Embryonic facial prominence (tissue), 1 donor: ENCODE results near the gene CDC14A.
A peak's percentile ranks its signal among the peaks of the same experiment; 100 is the strongest.
"Not testable (repeated sequence)": the region's sequence is repeated elsewhere in the genome, so short reads cannot be mapped to it uniquely, and the experiment has no call there.

Experiments used
- DNase-seq: peaks from one replicate; pipeline ENCODE4 v3.0.0-alpha.2; 2016; ENCODE audit errors: extremely low spot score

Gene CDC14A, protein sequence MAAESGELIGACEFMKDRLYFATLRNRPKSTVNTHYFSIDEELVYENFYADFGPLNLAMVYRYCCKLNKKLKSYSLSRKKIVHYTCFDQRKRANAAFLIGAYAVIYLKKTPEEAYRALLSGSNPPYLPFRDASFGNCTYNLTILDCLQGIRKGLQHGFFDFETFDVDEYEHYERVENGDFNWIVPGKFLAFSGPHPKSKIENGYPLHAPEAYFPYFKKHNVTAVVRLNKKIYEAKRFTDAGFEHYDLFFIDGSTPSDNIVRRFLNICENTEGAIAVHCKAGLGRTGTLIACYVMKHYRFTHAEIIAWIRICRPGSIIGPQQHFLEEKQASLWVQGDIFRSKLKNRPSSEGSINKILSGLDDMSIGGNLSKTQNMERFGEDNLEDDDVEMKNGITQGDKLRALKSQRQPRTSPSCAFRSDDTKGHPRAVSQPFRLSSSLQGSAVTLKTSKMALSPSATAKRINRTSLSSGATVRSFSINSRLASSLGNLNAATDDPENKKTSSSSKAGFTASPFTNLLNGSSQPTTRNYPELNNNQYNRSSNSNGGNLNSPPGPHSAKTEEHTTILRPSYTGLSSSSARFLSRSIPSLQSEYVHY

DNA sequence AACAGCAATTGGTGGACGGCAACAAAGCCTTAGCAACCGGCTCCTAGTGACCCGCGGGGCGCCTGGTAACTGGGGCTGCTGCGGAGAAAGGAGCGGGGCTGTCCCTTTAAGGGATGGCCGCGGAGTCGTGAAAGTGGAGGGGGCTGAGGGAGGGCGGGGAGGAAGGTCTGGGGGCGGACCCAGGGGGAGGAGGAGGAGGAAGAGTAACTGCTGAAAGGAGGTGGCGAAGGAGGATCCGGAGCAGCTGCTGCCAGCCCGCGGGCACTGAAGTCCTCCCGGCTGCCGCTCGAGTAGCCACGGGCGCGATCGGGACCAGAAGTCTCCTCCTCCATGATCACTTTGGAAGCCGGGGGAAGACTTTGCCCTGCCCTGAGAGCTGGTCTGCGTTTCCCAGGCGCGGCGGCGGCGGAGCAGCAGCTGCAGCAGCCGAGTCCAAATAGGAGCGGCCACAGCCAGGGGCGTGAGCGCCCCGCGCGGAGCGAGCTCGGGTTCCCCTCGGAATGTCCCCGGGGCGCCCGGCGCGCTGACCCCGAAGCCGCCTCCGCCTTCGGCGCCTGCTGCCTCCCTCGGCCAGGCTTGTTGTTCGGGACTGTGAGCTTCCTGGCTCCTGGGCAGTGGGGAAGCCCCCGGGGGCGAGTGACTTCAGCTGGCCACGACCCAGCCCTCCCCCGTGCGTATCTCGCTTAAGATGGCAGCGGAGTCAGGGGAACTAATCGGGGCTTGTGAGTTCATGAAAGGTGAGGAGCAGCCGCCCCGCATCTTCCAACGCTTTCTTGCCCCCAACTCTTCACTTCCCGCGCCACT, at the start of gene CDC14A:
CDC14A (plus strand) TSS at position 240 of the 804 bp plus-strand sequence; CDS start at position 689, 449 bp downstream.
- peak; percentile 96 for DNase-seq

DNA sequence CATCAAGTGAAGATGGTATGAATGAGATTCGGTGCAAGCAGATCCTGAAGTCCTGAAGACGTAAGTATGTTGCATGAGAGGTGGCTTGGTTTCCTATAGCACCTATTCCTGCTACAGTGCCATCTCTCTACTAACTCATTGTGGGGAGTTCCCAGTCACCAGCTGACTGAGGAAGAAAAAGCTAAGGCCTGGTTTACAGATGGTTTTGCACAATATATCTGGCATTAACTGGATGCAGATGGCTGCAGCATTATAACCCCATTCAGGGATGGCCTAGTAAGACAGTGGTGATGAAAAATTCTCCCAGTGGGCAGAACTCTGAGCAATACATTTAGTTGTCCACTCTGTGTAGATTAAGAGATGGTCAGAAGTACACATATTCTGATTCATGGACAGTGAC, 49.6 kb upstream of the CDC14A start:
- DNase-seq, result no peak

DNA sequence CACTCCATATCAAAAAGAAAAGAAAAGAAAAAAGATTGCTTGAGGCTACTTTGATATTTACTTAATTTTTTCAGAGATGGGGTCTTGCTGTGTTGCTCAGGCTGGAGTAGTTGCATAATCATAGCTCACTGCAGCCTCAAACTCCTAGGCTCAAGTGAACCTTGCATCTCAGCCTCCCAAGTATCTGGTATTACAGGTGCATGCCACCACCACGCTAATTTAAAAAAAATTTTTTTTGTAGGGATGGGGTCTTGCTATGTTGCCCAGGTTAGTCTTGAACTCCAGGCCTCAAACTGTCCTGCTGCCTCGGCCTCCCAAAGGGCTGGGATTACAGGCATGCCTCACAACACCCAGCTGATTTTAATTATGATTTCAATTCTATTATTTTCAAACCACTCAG, 48.1 kb upstream of the CDC14A start:
- DNase-seq, result no peak

DNA sequence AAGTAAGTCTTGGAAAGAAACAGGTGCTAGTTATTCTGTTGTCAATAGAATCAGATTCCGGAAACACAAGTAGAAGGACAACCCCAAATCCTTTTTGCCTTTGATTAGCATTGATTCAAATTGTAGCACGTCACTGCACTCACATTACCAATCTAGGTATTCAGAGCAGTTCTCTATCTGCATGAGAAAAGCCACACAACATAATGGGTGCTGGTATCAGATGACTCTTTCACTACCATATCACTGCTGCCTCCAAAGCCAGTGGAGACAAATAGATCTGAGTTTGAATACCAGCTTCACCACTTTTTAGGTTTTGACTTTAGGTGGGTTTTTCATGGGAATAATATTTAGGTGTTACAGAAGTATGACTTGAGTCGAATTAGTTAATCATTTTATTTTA, 47.4 kb upstream of the CDC14A start:
- DNase-seq, result no peak

DNA sequence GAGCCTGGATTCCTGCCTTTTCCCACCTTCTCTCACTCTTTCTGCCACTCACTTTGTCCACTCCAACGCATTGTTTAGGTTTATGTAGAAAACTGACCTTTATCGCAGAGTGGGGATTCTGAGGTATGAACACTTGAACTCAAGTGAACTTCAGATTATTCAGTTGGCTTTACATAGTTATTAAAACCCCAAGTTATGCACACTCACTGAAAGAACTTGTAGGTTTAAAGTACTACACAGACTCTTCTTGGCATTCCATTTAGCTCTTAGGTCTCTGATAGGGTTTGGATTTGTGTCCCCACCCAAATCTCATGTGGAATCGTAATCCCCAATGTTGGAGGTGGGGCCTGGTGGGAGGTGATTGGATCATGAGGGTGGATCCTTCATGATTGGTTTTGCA, 46.4 kb upstream of the CDC14A start:
- no peak for DNase-seq

DNA sequence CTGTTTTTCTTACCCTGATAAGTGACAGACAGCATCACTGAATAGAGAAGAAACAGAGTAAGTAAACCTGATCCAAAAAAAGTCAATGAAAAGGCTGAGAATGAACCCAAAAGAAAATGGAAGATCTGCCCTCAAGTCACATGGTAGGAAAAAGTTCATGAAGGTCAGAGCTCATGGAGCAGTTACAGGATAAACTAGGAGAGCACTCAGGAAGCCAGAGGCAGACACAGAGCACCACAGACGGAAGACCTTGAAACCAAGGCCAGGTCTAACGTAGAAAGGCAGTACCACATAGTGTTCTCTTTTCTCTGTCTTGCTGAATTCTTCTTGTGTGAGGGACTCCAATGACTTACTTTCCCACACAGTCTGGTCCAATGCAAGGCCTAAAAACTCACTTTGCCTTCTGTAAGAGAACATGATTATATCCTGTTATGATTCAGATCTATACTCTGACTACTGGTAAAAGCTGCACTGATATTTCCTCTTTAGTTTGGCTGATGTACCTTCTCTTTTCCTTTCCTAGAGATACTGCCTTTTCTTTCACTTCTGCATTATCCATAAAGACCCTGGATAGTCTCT, 45.5 kb upstream of the CDC14A start:
- no peak for DNase-seq

DNA sequence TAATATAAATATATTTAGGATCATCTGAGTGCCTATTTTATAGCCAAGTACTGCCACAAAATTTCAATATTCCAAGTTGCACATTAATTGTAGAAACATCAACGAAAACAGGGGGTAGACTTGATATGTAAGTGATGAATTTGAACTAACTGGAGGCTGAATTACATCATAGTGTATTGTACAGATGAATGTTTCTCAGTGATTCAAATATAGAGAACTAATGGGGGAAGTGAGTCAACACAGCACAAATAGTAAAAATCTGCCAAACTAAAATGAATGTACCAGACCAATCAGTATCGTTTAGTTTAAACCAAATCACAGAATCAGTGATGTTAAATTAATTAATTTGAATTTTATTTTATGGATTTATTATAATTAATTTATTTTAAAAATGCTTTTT, 43.5 kb upstream of the CDC14A start:
- no peak for DNase-seq

DNA sequence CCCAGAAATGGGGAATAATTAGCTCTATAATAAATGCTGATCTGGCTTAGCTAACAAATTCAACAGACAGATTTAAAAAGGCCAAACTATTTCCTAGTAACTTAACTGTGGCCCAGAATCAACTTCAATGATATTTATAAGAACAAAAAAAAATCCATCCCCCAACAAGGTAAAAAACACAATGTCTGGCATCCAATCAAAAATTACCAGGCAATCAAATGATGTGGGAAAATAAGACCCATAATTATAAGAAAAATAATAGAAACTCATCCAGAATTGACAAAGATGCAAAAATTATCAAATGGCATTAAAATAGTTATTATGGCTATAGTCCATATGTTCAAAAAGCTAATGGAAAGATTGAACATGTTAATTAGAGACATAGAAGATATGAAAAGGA, 42.4 kb upstream of the CDC14A start:
- no peak for DNase-seq

DNA sequence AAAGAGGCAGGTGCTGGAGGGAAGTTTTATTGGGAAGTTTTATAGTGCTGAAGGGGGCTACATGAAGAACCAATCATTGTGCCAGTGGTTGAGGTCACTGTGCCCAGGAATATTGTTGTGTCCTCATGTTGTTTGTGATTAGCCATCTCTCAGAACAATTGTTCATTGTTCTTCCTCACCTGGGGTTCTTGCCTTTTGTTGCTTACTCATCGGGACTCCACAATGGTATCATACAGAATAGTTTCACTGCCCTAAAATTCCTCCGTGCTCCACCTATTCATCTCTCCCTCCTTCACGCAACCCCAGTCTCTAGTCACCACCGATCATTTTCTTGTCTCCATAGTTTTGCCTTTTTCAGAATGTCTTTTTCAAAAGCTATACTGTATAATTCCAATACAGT, 38.9 kb upstream of the CDC14A start:
- DNase-seq, result no peak

DNA sequence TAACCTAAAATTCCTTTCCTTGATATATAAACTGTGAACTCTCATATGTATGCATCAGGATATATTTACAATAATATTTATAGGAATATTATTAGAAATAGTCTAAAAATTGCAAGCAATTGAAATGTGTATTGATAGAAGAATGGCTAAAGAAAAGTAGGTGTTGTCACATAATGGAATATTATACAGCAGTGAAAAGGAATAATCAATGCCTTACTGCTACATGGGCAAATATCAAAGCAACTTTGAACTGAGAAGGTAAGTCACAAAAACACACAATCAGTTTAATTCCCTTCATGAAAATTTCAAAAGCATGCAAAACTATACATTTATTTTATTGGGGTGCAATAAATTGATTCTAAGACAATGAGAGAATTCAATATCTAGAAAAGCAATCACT, 35.7 kb upstream of the CDC14A start:
- no peak for DNase-seq

DNA sequence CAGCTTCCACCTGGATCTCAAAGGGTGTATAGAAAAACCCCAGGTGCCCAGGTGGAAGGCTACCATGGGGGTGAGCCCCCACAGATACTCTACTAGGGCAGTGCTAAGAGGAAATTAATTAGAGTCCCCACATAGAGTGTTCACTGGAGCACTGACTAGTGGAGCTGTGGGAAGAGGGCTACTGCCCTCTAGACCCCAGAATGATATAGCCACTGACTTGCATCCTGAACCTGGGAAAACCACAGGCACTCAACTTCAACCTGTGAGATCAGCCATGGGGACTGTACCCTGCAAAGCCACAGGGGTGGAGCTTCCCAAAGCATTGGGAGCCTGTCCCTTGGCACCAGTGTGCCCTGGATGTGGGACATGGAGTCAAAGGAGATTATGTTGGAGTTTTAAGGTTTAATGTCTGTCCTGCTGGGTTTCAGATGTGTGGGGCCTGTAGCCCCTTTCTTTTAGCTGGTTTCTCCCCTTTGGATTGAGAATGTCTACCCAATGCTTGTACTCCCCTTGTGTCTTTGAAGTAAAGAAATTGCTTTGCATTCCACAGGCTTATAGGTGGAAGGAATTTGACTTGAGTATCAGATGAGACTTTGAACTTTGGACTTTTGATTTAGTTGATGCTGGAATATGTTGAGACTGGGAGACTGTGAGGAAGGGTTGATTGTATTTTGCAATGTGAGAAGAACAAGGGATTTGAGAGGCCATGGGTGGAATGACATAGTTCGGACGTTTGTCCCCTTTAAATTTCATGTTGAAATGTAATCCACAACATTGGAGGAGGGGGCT, 31.8 kb upstream of the CDC14A start:
- DNase-seq, result no peak

DNA sequence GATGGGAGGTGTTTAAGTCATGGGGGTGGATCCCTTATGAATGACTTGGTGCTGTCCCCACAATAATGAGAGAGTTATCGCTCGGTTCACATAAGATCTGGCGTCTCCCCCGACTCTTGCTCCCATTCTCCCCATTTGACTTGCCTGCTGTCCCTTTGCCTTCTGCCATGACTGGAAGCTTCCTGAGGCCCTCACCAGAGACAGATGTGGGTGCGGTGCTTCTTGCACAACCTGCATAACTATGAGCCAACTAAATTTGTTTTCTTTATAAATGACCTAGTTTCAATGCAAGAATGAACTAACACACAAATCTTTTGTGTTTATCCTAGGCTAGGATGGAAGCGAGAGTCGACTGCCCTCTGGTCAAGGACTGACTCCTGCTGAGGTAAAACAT, 31.2 kb upstream of the CDC14A start:
- DNase-seq, result no peak

DNA sequence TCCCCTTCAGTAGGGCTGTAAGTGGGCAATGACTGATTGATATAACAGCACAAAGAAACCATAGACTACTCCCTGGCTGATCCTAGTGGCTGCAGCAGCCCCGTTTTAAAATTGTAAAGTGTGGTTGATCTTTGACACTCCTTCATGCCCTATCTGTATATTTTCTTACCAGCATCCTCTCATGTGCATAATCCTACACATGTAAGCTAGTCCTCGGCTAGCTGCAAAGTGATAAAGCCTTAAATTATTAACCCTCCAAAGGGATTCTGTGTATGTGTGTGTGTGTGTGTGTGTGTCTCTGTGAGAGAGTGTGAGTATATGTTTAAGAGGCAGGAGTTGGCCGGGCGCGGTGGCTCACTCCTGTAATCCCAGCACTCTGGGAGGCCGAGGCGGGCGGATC, 30.8 kb upstream of the CDC14A start:
- no peak for DNase-seq

DNA sequence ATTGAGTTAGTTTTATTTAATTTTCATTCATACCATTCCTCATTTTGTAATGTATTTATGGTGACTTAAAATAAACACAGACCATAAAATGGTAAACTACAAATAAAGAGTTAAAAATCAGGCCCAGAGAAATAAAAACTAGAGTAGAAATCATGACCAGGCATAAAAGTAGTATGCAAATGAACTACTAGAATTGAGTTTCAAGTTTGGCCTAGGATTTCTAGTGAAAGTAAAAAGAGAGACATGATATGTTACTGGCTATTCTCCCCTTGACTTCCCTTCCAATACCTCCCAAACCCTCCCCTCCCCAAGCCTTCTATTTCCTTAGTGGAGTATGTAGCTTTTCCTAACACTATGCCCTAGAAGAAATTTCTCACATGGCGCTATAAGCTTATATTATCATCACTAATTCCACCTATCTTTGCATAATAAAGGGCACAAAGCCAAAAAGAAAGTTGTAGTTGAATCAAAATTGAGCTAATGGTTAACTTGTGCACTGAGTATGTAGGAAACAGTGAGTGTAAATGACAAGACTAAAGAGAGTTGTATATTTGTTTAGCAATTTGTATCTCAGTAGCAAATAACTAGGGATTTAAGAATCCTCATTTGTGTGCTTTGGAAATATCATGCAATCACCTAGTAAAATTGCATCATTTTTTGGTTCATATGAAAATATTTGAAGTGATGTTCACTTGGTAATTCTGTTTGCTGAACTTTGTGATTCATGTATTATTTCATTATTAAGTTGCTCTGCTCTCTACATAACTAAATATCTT, 29.7 kb upstream of the CDC14A start:
- no peak for DNase-seq

DNA sequence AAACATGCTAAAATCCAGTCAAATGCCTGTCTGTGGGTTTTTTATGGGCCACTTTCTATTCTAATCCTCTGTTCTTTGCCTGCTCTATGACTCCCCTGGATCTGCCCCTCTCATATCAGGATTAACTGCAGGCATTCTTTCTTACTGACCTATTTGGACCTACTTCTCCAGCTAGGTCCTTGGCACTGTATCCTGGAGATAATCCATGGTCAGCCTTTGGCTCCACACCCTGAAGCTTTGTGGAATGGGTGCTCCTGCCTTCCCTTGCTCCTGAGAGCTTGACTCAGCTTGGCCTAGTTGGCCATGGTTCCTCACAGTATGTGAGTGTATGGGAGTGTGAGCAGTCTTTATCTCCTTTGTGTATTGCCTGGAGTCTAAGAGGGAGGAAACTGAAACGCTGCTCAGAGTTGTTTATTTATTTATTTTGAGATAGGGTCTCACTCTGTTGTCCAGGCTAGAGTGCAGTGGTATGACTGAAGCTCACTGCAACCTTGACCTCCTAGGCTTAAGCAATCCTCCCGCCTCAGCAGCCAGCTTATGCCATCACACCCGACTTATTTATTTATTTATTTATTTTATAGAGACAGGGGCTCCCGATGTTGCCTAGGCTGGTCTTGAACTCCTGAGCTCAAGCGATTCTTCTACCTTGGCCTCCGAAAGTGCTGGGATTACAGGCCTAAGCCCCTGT, 28.7 kb upstream of the CDC14A start:
- DNase-seq, result no peak

DNA sequence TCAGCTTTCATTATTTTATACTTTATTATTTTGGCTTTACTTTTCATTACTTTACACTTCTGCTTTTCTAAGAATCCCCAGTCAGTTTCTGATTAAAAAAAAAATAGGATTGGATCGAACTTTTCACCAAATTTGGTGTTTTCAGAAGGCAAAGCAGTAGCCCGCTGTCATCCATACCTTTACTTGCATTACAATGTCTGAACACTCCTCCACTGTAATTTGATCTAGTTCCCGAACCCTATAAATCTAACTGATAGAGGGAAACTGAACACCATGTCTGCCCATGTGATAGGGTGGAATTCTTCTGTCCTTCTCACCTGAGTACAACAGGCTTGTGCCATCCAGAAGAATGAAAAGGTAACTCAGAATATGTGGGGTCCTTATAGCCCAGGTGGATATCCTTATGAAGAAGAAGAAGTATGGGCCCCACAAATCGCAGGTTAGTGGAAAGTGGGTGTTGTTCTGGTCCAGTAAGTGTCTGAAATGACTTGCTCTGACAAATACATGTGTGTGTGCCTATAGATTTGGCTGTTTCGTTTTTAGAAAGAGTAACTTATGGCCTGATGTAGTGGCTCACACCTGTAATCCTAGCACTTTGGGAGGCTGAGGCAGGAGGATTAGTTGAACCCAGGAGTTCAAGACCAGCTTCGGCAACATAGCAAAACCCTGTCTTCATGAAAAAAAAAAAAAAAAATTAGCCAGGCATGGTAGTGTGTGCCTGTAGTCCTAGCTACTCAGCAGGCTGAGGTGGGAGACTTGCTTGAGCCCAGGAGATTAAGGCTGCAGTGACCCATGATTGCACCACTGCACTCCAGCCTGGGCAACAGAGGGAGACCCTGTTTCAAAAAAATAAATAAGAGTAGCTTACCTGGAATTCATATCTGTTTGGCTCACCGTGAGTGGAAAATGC, 26.6 kb upstream of the CDC14A start:
- no peak for DNase-seq

DNA sequence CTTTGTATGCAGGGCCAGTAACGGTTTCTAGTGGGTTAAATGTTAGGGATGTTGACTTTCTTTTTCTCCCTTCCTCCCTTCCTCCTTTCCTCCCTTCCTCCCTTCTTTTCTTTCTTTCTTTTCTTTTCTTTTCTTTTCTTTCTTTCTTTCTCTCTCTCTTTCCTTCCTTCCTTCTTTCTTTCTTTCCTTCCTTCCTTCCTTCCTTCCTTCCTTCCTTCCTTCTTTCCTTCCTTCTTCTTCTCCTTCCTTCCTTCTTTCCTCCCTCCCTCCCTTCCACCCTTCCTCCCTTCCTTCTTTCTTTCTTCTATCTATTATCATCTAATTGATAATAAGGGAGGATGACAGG, 26.0 kb upstream of the CDC14A start:
- not testable (repeated sequence) for DNase-seq

DNA sequence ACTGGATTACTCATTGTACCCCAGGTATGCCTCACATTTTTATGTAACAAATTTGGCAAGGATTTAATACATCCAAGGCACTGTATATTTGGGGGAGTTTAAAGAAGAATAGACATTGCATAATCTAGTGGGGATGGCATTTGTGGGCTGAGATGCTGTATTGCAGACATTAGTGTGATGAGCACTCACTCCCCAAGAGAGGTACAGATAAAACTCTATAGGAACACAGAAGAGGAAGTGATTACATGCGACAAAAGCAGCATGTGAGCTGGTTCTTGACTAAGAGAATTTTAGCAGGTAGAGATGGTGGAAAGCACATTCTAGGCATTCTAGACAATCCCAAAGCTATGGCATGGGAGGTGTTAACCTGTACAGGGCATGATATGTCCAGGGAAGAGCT, 24.2 kb upstream of the CDC14A start:
- DNase-seq, result no peak

DNA sequence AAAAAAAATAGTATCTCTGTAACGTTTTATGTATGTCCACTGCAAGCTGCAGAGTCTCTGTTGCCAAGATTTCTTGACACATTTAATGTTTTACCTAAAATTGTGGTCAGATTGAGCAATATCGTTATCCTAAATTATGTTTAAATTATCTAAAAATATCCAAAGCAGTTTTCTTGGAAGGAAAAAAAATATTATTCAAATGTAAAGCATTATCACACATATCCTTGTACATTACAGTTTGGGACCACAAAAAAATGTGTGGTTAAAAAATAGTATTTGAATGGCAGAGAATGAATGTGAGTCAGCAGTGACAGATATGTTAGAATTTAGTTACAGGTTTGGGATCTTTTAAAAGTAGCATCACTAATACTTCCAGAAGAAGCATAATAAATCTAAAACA, 21.2 kb upstream of the CDC14A start:
- DNase-seq, result not testable (repeated sequence)
